T-helper 1 cell (primary cell): Measurements from ENCODE around the gene IRAG1.

Source experiments
- DNase-seq, 5 donors: peaks; one replicate each; pipeline ENCODE4 v3.0.0-alpha.2; 2012 to 2020

Gene IRAG1

DNA sequence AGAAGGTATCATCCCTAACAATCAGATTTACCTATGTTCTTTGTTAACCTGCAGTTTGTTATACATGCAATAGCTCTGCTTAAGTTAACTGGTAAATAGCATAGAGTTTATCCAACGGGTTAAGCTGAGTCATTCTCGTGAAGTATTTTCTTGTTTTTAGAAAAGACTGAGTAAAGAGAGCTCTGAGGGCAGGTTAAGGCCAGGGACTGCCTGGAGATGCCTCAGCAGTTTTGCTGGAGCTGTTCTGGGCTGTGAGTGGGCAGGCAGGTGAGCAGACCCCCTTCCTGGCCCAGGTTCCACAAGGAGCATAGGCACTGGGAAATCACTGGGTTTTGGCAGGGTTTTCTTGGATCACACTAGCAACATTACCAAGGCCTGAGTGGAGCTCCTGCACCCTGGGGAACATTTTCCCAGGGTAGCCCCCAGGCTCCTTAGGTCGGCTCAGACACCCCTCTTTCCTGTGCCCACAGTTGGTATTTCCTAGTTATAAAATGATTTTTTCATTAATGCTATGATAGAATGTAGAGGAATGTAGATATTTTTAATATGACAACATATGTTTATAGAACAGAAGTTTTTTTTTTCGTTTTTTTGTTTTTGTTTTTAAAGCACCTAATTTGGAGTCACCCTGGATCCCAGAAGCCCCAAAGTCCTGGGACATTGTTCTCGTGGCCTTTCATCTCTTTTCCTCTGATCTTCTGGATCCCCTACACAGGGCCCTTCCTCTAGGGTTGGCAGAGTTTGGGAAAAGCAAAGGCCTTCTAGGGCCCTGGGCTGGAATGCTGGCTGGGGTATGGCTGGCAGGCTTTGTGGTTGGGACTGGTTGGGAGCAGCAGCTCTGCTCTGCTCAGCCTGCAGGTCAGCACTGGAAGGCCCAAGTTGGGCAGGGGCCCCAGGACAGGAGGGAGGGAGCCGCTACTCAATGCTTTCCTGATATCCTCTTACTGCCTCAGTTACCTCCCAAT lies 26.7 kb downstream of the IRAG1 start:
- DNase-seq: no peak

DNA sequence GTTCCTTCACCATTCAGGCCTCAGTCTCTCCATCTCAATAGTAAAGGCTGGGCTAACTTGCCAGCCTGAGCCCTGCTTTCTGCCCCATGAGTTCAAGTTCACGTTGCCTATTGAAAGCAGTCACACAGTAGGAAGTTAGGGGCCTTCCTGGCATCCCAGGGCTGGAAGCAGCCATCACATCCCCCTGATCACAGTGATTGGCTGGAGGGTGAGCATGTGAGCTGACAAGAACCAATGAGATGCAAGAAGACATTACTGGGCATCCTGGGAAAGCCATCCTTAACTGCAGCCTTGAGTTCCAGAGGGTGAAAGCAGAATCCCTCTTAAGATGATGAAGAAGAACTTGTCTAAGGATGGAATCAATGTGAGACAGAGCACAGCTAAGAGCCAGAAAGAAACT lies 29.1 kb downstream of the IRAG1 start:
- DNase-seq: no peak

DNA sequence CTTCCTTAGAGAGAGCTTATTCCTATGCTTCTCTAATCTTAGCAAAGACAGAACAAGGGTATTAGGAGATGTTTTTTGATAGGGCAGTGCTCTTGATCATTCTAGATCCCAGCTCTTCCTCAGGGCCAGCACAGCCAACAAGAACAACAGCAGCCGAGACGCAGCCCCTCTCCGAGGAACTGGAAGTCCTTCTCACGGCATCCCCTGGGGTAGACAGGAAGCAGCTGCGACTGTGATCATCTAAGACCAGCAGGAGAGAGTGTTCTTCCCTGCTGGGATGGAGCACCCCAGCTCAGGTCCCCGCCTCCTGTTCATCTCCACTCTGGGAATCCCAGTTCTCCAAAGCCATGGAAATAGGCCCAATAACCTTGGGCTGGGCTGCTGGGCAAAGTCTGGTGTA lies 29.6 kb downstream of the IRAG1 start:
- DNase-seq: no peak

DNA sequence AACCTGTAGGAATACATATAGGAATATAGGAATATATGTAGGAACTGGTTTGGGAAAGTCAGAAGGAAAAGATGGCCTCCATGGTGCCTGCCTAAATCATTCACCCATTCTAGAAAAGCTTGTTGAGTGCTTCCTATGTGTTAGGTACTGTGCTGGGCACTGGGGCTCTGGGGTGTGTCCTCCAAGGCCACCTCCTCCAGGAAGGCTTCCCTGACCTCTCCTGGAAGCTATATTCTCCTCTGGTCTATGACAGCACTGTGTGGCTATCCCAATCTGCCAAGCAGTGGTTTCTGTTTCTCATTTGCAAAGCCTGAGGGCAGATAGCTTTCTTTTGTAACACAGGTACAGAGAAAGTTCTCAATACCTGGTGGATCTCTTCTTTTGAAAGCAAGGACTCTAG lies 30.2 kb downstream of the IRAG1 start:
- DNase-seq: no peak

DNA sequence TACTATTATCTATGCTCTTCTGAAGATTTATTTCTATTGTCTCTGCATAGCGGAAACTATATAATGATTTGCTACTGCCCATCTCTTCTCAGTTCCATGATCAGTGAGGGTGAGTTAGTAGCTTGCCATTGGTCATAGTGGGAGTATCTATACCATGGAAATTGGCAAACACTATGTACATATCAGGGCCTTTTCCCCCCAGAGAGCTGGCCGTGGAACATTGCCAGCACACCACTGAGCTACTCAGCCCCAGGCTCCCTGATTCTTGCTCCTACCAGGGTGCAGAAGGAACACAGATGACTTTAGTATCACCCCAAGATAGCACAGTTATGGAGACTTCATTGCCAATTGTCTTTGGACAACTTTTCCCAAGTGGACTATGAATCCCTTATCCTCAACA lies 33.2 kb downstream of the IRAG1 start:
- no peak for DNase-seq

DNA sequence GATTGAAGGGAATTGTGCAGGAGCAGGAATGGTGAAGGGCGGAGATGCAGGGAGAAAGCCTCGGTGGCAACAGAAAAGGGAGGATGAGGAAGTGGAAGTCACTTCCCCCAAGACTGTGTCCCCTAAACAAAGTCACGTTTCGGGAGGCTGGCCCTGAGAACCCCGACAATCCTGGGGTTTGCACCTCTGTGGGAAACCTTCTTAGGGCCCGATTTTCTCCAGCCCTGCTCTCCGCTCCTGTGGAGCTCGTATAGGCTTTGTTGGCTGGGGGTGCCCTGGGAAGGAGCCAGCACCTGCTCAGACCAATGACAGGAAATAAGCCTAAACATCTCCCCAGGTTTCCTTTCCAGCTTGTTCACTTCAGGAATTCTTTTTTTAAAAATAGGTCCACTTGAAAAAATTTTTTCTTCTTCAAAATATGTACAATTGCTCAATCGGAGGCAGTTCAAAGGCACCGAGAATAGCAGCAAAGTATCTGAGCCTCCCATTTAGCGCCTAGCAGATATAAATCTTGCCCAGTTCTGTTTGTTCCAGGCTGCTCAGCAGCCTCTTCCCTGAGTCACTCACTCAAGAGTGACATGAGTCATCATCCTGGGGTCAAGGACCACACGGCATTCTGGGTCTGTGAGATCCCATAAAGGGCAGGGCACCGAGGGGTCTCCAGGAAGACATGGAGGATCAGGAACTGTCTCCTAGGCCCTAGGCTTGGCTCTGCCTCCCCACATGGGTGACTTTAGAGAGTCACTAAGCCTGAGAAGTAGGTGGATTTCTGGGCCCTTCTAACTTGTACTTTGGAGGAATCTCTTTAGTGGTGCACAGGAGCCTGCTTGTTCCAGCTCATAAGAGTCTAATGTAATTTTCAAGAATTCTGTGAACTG lies 34.0 kb downstream of the IRAG1 start:
- no peak for DNase-seq

DNA sequence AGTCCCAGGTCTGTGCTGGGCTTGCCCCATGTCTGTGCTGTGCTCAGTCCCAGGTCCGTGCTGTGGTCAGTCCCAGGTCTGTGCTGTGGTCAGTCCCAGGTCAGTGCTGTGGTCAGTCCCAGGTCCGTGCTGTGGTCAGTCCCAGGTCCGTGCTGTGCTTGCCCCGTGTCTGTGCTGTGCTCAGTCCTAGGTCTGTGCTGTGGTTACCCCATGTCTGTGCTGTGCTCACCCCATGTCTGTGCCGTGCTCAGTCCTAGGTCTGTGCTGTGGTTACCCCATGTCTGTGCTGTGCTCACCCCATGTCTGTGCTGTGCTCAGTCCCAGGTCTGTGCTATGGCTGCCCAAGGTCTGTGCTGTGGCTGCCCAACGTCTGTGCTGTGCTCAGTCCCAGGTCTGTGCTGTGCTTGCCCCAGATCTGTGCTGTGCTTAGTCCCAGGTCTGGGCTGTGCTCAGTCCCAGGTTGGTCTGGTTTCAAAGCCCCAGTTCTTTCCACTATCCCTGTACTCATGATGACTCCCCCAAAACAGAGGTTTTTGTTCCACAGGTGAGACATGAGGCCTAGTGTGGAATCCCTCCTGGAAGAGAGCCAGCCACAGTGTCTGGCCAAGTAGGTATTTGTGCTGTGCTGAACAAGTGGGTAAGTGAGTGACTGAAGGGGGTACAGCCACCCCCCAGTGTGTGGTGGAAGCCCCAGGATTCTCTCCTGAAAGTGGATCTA lies 34.8 kb downstream of the IRAG1 start:
- no peak for DNase-seq

DNA sequence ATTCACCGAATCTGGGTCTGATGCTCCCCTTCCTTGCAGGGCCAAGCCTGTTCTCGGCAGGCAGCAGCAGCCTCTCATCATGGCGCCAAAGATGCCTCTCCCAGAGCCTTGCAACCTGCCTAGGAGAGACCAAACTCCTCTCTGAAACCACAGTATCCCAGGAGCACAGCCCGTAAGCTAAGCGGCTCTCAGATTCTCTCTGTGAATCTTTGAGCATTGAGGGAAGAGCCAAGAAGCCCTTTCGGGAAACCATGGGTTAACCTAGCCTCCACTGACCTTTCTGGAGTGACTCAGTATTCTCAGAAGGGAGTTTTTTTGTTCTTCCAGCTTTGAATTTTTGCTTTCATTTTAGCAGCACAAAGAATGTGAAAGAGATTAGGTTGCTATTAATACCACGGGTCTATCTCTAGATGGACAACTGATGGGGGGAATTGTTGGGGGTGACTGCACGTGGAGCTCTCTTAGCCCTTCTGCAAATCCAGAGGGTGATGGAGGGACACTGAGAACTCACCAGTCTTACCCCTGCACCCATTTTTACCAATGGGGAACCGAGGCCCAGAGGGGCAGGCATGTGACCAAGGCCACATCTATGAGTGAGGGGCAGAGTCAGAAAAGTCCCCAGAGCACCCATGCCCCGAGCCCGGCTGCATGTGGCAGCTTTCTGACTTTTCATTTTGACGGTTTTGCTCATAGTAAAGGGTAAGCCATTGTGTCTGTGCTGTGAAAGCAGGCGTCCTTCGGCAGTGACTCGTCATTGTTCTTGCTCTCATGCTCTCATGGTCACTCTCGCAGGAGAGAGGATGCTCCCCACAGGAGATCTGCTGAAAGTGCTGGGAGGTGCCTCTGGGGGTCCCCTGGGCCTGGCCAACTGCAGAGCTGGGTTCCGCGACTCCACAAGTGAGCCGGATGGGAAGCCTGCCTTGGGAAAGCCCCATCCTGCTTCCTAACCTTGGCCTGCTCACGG lies 36.0 kb downstream of the IRAG1 start:
- peak in 1 of 5 donors; percentile 18 for DNase-seq

DNA sequence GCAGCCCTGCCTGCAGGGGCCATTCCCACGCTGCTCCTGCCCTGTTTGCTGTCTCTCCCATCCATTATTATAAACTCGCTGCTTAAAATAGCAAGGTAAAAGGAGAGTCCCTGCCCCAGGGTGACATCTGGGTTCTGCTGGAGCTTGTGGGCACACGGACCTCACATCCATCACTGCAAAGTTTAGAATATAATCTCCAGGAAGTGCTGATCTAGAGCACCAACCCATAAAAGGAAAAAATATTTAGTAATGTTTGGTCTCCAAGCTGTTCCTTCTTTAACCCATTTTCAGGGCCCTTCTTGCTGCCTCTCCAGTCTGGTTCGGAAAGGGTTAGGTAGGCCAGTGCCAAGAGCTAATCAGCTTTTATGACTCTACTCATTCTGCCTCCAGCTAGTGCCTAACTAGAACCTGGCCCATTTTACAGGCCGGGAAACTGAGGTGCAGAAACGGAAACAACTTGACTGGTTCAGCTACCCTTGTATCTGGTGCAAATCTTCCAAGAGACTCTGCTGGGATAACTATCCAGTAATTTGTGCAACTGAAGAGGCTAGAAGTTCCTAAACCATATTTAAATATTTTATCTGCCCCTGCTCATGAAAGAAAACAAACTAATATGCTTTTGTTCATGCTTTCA lies 37.5 kb downstream of the IRAG1 start:
- no peak for DNase-seq

DNA sequence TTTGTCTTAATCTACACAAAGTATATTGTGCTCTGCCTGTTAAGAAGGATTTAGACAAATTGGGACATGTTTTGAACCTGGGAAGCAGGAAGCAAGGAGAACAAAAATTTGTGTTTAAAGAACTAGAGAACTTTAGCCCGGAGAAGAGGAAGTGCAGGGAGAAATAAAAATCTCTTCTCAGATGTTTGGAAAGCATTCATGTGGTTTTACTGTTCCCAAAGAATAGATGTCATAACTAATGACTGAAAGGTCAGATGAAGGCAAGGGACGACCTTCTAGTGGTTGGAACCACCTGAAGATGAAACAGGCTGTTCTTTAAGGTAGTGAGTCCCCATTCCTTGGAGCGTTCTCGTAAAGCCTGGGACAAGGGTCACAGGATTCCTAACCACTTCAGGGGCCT lies 38.3 kb downstream of the IRAG1 start:
- DNase-seq: no peak

DNA sequence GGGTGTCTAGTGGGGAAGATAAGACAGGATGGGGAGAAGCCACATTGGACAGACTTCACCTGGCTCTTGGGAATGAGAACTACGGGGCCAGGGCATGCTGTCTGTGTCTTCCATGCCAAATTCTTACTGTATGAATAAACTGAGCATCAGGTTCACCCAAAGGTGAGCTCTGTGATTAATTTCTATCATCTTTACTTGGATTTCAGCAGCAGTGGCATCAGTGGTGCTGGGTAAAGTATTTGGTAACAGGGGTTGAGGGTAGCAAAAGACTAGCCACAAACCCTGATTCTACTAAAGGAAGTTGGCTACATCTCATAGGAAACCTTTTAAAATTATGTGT lies 38.8 kb downstream of the IRAG1 start:
- DNase-seq: no peak

DNA sequence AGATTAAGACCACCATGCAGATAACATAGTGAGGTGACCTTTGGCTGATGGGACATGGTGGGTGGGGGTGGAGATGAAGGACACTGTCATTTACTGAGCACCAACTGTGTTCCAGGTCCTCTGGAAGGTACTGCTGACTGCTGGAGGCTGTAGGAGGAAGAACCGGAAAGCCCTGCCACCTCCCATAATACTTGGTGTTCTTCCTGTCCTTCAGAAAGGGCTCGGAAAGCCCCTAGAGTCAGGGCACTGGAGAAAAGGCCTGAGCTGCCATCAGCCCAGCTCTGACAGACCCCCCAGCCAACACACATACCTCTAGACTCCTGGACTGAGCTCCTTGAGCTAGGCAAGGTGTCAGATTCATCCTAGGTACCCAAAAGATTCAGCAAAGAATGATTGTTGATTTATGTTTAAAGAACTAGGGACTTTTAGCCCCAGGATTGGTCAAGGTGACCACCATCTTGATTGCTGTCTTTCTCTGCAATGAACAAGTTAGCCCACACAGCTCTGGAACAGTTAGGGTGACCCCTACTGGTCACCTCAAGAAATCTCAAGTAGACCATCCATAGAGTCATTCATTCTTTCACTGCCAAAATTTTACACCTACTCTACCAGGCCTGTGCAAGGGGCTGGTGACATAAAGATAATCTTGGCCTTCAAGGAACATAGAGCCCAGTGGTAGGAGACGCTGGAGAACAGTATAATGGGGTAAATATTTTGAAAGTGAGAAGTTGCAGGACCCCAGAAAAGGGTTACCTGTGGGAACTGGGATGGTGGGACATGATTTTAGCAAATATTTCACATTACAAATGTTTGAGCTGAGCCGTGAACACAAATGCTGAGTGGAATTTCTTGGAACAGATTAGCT lies 39.4 kb downstream of the IRAG1 start:
- DNase-seq: peak in 3 of 5 donors; percentile 7 to 60 (median 19)

DNA sequence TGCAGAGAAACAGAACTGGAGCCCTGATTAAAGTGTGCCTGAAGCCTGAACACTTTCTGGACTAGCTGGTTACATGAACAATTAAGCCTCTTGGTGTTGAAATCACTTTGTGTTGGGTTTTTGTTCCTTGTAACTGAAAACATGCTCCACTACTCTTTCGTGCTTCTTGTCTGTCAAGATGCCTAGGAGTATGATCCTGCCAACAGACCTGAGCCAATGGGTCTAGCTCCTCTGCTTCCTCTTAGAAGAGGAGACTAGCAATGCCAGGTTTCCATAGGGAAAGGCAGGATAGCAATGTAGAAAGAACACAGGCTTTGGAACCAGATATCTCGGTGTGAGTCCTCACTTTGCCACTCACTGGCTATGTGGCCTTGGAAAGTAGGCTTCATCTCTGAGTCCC lies 40.3 kb downstream of the IRAG1 start:
- no peak for DNase-seq

DNA sequence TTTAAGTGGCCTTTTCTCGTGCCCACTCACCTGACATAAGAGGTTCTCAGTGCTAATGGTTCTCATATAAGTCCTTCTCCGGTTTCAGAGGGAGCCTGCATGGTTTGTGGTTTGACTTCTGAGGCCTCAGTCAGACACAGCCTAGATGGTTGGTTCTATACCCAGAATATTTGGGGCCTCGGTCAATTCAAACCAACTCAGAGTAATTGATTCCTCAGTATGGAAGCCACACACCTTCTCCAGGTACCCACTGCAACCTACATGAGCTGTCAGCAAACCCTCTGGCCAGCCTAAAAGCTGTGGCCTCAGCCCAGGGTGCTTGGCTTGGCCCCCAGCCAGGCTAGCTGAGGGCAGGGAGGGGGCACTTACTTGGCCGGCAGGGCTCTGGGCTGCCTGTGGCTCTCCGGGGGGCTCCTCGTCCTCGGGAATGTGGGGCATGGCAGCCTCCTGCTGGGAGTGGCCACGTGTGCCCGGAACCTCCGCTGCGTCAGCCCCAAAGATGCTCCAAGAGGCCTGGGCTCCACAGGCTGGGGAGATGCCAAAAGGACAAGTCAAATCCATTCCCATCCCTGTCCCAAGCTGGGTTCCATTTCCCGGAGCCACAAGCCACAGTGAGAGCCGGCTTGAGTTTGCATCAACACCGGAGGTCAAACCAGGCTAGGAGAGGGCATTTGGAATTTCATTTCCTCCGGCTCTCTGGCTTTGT lies 41.7 kb downstream of the IRAG1 start:
- no peak for DNase-seq

DNA sequence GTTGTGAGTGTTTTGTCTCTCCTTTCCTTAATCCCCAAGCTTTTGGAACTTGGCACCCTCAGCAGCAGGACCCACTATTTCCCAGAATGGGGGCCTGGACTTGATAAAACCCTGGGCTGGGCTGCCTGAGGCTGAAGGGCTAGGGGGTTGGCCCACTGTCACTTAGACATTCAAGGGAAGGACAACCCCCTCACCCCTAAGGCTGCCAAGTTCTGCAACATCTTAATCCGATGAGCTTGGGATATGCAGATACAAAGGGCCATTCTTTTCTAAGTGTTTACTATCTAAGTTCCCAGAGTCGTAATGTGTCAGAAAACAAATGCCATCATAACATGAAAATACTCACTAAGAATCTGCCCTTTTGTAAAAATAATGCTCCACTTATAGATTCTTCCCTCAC lies 42.9 kb downstream of the IRAG1 start:
- DNase-seq: no peak

DNA sequence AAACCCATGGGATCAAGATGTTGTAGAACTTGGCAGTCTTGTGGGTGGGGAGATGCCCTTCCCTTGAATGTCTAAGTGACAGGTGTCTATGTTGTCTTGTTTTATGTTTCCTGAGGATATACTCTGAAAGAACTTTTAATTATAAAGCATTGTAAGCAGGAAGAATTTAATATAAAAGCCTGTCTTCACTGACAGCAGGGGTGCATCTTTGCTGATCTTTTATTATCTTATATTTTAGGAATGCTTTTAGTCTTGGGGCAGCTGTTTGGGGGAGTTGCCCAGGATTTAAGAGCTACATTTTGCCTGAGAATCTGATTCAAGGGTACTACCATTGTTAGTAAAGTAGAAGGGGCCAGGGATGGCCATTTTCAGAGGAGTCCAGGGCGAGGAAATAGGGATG lies 43.4 kb downstream of the IRAG1 start:
- DNase-seq: no peak

DNA sequence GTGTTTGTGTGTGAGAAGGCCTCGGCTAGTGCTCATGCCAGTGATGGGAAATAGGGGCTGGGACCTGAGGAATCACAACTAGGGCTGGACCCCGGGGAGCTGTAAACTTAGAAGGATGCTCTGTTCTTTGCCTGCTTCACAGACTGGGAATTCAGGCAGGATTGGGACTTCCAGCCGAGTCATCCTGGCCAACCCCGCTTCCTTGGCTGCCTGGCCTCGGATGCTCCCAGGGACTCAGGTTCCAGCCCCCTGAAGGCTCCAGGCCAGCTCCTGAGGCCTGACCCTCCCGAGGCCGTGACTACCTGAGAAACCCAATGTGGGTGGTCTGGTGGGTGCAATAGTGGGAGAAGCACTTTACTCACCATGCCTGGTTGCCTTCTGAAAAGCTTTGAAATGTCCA lies 44.7 kb downstream of the IRAG1 start:
- no peak for DNase-seq

DNA sequence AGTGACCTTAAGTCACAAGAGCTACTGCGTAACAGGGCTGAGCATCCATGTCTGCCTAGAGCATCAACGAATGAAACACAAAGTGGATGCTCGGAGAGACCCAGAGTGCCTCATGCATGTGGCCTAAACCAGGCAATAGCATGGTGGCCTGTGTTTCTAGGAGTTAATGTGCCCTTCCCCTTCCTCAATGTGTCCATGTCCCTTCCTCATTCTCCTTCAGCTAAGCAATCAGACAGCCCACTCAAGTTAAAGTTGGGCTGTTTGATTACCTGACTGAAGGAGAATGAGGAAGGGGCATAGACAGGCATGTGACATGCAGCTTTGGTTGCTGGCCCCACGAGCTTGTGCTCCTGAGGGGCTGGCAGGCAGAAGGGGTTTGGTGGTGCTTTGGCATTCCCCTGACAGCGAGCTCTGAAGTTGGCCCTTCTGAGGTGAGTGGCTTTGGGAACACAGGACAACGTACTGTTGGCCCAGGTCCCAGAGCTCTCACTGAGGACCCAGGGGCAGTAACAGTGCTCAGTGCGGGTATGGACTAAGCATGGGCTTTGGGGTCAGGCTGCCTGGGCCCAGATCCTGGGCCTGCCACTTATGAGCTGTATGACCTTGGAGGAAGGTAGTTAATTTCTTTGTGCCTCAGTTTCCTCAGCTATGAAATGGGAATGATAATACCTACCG lies 46.7 kb downstream of the IRAG1 start:
- no peak for DNase-seq

DNA sequence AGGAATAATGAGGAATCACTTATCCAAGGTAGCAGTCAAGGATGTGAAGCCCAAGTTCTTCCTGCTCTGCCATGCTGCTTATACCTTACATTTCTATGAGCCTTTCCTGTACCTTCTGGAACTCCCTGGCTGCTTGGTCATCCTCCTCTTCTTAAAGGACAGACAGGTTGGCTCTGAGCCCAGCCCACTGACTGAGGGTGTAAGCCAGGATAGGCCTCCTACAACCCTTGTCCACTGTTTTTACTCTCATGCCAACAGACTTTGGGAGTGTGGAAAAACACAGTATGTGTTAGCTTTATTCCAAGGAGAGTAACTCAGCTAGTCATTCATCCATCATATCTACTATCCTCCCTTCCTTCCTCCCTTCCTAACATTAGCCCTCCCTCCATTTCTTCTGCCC lies 47.5 kb downstream of the IRAG1 start:
- no peak for DNase-seq
